ENCODE results near the gene CLASRP.

The CLASRP gene

GRCh38 chr19:45086480-45086879 lies 47.6 kb downstream of the CLASRP start:
- TF ChIP-seq CTCF (IDR thresholded peaks at IDR 0.05), result no peak
- no peak for DNase-seq
- intact Hi-C loops (cut with DNase I; ENCODE audit: low total_unique reads), result no loop called here
- Histone ChIP-seq H3K9me3 (no peaks in the 10 kb centered on the region), H3K36me3 (peaks cover 0 to 35% (median 12%) of the 10 kb centered on the region in 3 donors), H3K27ac (no peak overlapping the region), H3K4me3 (no peak overlapping the region), H3K4me1 (peaks cover 0 to 9% (median 7%) of the 10 kb centered on the region in 4 donors), H3K27me3 (no peaks in the 10 kb centered on the region)

GRCh38 chr19:45087531-45087930 lies 48.7 kb downstream of the CLASRP start:
- peaks cover 0 to 24% (median 6%) of the 10 kb centered on the region in 3 donors for H3K36me3 ChIP-seq
- H3K27ac ChIP-seq, result no peak overlapping the region
- peaks cover 0 to 9% (median 7%) of the 10 kb centered on the region in 4 donors for H3K4me1 ChIP-seq
- TF ChIP-seq CTCF (IDR thresholded peaks at IDR 0.05), result no peak
- intact Hi-C loops (cut with DNase I; ENCODE audit: low total_unique reads), result no loop called here
- no peak for DNase-seq
- H3K9me3 ChIP-seq, result no peaks in the 10 kb centered on the region
- no peaks in the 10 kb centered on the region for H3K27me3 ChIP-seq
- no peak overlapping the region for H3K4me3 ChIP-seq

- Histone ChIP-seq H3K4me1 (peaks cover 0 to 26% (median 23%) of the 10 kb centered on the region in 4 donors), H3K9me3 (no peaks in the 10 kb centered on the region), H3K27ac (no peak overlapping the region), H3K4me3 (no peak overlapping the region), H3K36me3 (peaks cover 0 to 14% (median 4%) of the 10 kb centered on the region in 3 donors), H3K27me3 (no peaks in the 10 kb centered on the region)
- no peak for TF ChIP-seq CTCF (IDR thresholded peaks at IDR 0.05)
- intact Hi-C loops (cut with DNase I; ENCODE audit: low total_unique reads), result no loop called here
- no peak for DNase-seq
These were observed 51.2 kb downstream of the CLASRP start for GRCh38 chr19:45090034-45090433.

GRCh38 chr19:45090606-45091005 lies 51.8 kb downstream of the CLASRP start:
- Histone ChIP-seq H3K4me3 (peak overlapping the region; percentile 80 to 83), H3K9me3 (no peaks in the 10 kb centered on the region), H3K36me3 (peaks cover 0 to 9% (median 0%) of the 10 kb centered on the region in 3 donors), H3K4me1 (peaks cover 0 to 32% (median 28%) of the 10 kb centered on the region in 4 donors), H3K27ac (peak overlapping the region; percentile 77 to 84), H3K27me3 (no peaks in the 10 kb centered on the region)
- DNase-seq, result no peak
- intact Hi-C loops (cut with DNase I; ENCODE audit: low total_unique reads), result no loop called here
- TF ChIP-seq CTCF (IDR thresholded peaks at IDR 0.05), result no peak

- H3K27ac ChIP-seq, result peak overlapping the region; percentile 77 to 84
- intact Hi-C loops (cut with DNase I; ENCODE audit: low total_unique reads), result no loop called here
These were observed 52.4 kb downstream of the CLASRP start for GRCh38 chr19:45091031-45091923.

More at GRCh38 chr19:45091031-45091923, 52.4 kb downstream of the CLASRP start:
- no peaks in the 10 kb centered on the region for H3K9me3 ChIP-seq
- no peaks in the 10 kb centered on the region for H3K27me3 ChIP-seq
- peak overlapping the region; percentile 80 to 83 for H3K4me3 ChIP-seq
- no peak for TF ChIP-seq CTCF (IDR thresholded peaks at IDR 0.05)
- DNase-seq, result peak; percentile 97 to 99
- peaks cover 0 to 7% (median 0%) of the 10 kb centered on the region in 3 donors for H3K36me3 ChIP-seq
- peaks cover 0 to 39% (median 30%) of the 10 kb centered on the region in 4 donors for H3K4me1 ChIP-seq
